Gastrocnemius medialis (tissue), 4 donors: ENCODE results near the gene PIP4K2C.
"Not testable (repeated sequence)": the region's sequence is repeated elsewhere in the genome, so short reads cannot be mapped to it uniquely, and the experiment has no call there.

Experiments used
- CTCF ChIP-seq, 5 experiments: fragments of 450-650 bp in 3 of 5; fragments of 200-600 bp in 2 of 5; sonication (generic) in 2 of 5; IDR thresholded peaks in 4 of 5; conservative IDR thresholded peaks in 1 of 5; 1 replicate in 4 of 5; 2 replicates in 1 of 5; pipeline ENCODE4 v1.5.1; 2016 to 2019; ENCODE audit warnings: antibody characterized with exemption in 5 of 5, mild to moderate bottlenecking in 3 of 5, moderate library complexity in 3 of 5
- POLR2A ChIP-seq, 2 donors: fragments of 450-650 bp; IDR thresholded peaks; one replicate each; pipeline ENCODE4 v1.6.1; 2017; ENCODE audit warnings: antibody characterized with exemption in 2 of 2, mild to moderate bottlenecking in 2 of 2, moderate library complexity in 2 of 2

DNA sequence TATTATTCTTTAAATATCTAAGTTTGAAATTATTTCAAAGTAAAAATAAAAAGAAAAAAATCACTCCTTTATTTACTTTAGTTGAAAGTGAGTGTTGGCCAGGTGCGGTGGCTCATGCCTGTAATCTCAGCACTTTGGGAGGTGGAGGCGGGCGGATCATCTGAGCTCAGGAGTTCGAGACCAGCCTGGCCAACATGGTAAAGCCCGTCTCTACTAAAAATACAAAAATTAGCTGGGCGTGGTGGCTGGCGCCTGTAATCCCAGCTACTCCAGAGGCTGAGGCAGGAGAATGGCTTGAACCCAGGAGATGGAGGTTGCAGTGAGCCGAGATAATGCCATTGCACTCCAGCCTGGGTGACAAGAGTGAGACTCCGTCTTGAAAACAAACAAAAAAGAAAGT lies 45.7 kb downstream of the PIP4K2C start:
- not testable (repeated sequence) for TF ChIP-seq CTCF (IDR thresholded peaks at IDR 0.05 in 4 of 5, conservative IDR thresholded peaks at IDR 0.05 in 1 of 5); POLR2A (IDR thresholded peaks at IDR 0.05)
